Measurements from ENCODE around the gene MAPK8IP3. TPM values are rescaled to one million over a fixed set of nuclear protein-coding genes. Genes with fewer than 3 reads are reported as not detected.

MAPK8IP3 gene
- polyA plus RNA-seq, 3 donors: 1.1 to 185 (median 2.1) TPM

DNA sequence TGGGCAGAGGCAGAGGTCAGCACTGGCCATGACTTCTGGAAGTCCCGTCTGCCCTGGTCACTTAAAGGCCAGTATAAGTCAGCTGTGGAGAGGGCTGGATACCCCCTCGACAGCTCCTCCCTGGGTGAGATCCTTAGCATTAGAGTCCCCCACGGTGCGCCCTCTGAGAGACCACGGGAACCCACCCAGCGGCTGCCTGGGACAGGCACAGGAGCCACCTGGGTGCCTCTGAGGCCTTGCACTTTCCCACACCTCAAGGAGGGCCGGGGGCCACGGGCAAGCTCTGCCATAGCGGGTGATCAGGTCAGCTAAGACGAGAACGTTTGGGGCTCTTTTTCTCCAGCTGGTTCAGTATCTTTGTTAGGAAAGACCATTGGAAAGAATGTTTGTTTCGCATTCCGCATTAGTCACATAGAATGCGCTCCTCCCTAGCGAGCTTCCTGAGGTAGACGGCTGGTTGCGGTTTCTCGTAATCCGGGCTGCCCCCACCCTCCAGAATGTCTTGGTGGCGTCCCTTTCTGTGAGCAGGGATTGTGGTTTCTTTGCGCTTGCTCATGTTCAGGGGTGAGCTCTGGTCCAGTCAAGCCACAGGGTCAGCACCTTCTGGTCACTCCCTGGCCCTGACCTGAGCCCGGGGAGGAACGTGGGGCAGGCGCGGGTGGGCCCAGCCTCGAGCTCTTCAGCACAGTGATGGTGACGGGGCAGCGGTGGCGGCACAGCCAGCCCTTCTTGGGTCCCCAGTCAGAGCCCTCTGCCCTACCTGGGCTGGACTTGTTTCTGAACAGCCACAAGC, 40.1 kb downstream of the MAPK8IP3 start:
- H3K4me3 Mint-ChIP-seq: no peak overlapping the region
- H3K27ac Mint-ChIP-seq: peak overlapping the region in 2 of 7 donors; percentile 20 to 45
- peaks cover 80 to 90% of the 10 kb centered on the region in 2 donors for H3K36me3 ChIP-seq (replicated peaks in 1 of 2; ENCODE audit: control insufficient read depth in 1 of 2, insufficient read depth in 2 of 2, low read length in 2 of 2)
- no peaks in the 10 kb centered on the region for H3K79me2 ChIP-seq (ENCODE audit: insufficient read depth, low read length)
- H3K4me1 ChIP-seq (ENCODE audit: control insufficient read depth in 1 of 2, insufficient read depth in 2 of 2, low read length in 2 of 2): no peaks in the 10 kb centered on the region
- intact Hi-C loops (cut with micrococcal nuclease): no loop called here
- no peak for DNase-seq
- TF ChIP-seq, protein P1, sequence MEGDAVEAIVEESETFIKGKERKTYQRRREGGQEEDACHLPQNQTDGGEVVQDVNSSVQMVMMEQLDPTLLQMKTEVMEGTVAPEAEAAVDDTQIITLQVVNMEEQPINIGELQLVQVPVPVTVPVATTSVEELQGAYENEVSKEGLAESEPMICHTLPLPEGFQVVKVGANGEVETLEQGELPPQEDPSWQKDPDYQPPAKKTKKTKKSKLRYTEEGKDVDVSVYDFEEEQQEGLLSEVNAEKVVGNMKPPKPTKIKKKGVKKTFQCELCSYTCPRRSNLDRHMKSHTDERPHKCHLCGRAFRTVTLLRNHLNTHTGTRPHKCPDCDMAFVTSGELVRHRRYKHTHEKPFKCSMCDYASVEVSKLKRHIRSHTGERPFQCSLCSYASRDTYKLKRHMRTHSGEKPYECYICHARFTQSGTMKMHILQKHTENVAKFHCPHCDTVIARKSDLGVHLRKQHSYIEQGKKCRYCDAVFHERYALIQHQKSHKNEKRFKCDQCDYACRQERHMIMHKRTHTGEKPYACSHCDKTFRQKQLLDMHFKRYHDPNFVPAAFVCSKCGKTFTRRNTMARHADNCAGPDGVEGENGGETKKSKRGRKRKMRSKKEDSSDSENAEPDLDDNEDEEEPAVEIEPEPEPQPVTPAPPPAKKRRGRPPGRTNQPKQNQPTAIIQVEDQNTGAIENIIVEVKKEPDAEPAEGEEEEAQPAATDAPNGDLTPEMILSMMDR (IDR thresholded peaks at IDR 0.05): no peak
- no peaks in the 10 kb centered on the region for H3K9me3 ChIP-seq (replicated peaks in 1 of 2; ENCODE audit: control insufficient read depth in 1 of 2, insufficient read depth in 1 of 2, low read length in 2 of 2)
- H3K9ac ChIP-seq (ENCODE audit: insufficient read depth, low read length, poor library complexity, severe bottlenecking): no peak overlapping the region
- H3K9me3 Mint-ChIP-seq: peaks cover 0 to 2% (median 0%) of the 10 kb centered on the region in 7 donors
- 98% methylated on average over 24 of the region's 29 CpGs for WGBS (ENCODE audit: insufficient coverage)
- no peaks in the 10 kb centered on the region for H3K27me3 Mint-ChIP-seq (ENCODE audit: low read depth in 3 of 3)
- H3K36me3 Mint-ChIP-seq: peaks cover 57 to 81% of the 10 kb centered on the region in 2 donors
- H2AFZ ChIP-seq (ENCODE audit: insufficient read depth, low read depth, low read length, poor library complexity, severe bottlenecking): no peak overlapping the region
- H3K4me2 ChIP-seq (replicated peaks; ENCODE audit: extremely low read depth, low read length, poor library complexity, severe bottlenecking): no peak overlapping the region
- no peaks in the 10 kb centered on the region for H3K27me3 ChIP-seq (ENCODE audit: control insufficient read depth in 2 of 2, insufficient read depth in 2 of 2, low read length in 2 of 2)
- H3K4me3 ChIP-seq (replicated peaks in 1 of 3; ENCODE audit: low read depth in 2 of 3, low read length in 3 of 3): no peak overlapping the region
- no peaks in the 10 kb centered on the region for H3K4me1 Mint-ChIP-seq
- no peak overlapping the region for H3K27ac ChIP-seq (ENCODE audit: low read depth in 1 of 2, low read length in 2 of 2)
- peaks cover 34% of the 10 kb centered on the region for H4K20me1 ChIP-seq (ENCODE audit: insufficient read depth, low read length)

DNA sequence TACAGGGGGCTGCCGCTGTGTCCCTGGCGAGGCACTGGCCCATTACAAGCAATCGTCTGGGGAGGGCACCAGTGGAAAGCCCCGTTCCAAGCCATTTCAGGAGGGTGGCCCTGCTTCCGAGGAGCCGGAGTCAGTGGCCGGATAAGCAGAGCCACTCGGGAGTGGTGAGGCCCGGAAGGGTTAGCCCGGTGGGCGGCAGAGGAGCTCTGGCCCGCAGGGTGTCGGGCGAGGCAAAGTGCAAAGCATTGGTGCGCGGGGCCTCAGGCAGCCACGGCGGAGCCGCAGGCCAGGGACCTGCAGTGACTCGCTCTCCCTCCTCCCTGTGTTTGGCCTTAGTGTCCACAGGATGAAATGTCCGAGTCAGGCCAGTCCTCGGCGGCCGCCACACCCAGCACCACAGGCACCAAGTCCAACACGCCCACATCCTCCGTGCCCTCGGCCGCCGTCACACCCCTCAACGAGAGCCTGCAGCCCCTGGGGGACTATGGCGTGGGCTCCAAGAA, 40.7 kb downstream of the MAPK8IP3 start:
- no peak overlapping the region for H3K4me3 Mint-ChIP-seq
- H3K4me1 ChIP-seq (ENCODE audit: control insufficient read depth in 1 of 2, insufficient read depth in 2 of 2, low read length in 2 of 2): no peaks in the 10 kb centered on the region
- no peak overlapping the region for H3K4me3 ChIP-seq (replicated peaks in 1 of 3; ENCODE audit: low read depth in 2 of 3, low read length in 3 of 3)
- no peaks in the 10 kb centered on the region for H3K79me2 ChIP-seq (ENCODE audit: insufficient read depth, low read length)
- no peak overlapping the region for H3K27ac ChIP-seq (ENCODE audit: low read depth in 1 of 2, low read length in 2 of 2)
- intact Hi-C loops (cut with micrococcal nuclease): no loop called here
- no peak overlapping the region for H2AFZ ChIP-seq (ENCODE audit: insufficient read depth, low read depth, low read length, poor library complexity, severe bottlenecking)
- DNase-seq: no peak
- TF ChIP-seq, protein P1 (IDR thresholded peaks at IDR 0.05): no peak
- no peaks in the 10 kb centered on the region for H3K27me3 Mint-ChIP-seq (ENCODE audit: low read depth in 3 of 3)
- H3K36me3 Mint-ChIP-seq: peaks cover 63 to 88% of the 10 kb centered on the region in 2 donors
- over 99% methylated on average over 24 of the region's 31 CpGs for WGBS (ENCODE audit: insufficient coverage)
- no peak overlapping the region for H3K4me2 ChIP-seq (replicated peaks; ENCODE audit: extremely low read depth, low read length, poor library complexity, severe bottlenecking)
- H4K20me1 ChIP-seq (ENCODE audit: insufficient read depth, low read length): peaks cover 30% of the 10 kb centered on the region
- H3K9ac ChIP-seq (ENCODE audit: insufficient read depth, low read length, poor library complexity, severe bottlenecking): no peak overlapping the region
- no peaks in the 10 kb centered on the region for H3K9me3 ChIP-seq (replicated peaks in 1 of 2; ENCODE audit: control insufficient read depth in 1 of 2, insufficient read depth in 1 of 2, low read length in 2 of 2)
- peak overlapping the region in 1 of 7 donors; percentile 7 for H3K27ac Mint-ChIP-seq
- peaks cover 0 to 2% (median 0%) of the 10 kb centered on the region in 7 donors for H3K9me3 Mint-ChIP-seq
- H3K27me3 ChIP-seq (ENCODE audit: control insufficient read depth in 2 of 2, insufficient read depth in 2 of 2, low read length in 2 of 2): no peaks in the 10 kb centered on the region
- no peaks in the 10 kb centered on the region for H3K4me1 Mint-ChIP-seq
- peaks cover 85 to 90% of the 10 kb centered on the region in 2 donors for H3K36me3 ChIP-seq (replicated peaks in 1 of 2; ENCODE audit: control insufficient read depth in 1 of 2, insufficient read depth in 2 of 2, low read length in 2 of 2)
